HL-60 (cell line): ENCODE data around the gene PTPRN2.

Experiments
- CTCF ChIP-seq: IDR thresholded peaks from one replicate; pipeline ENCODE4 v1.5.1; 2011; ENCODE audit warnings: low read length, control low read depth, inconsistent platforms; ENCODE audit not compliant: insufficient read depth
- GABPA ChIP-seq: IDR thresholded peaks from 2 replicates; pipeline ENCODE4 v1.6.1; 2012; ENCODE audit warnings: low read depth
- POLR2AphosphoS5 ChIP-seq: IDR thresholded peaks from 2 replicates; pipeline ENCODE4 v1.6.1; 2012; ENCODE audit warnings: low read depth
- TF ChIP-seq, protein P1 (sequence below): IDR thresholded peaks from 2 replicates; pipeline ENCODE4 v1.6.1; 2012; ENCODE audit warnings: low read depth; ENCODE audit not compliant: insufficient replicate concordance

DNA sequence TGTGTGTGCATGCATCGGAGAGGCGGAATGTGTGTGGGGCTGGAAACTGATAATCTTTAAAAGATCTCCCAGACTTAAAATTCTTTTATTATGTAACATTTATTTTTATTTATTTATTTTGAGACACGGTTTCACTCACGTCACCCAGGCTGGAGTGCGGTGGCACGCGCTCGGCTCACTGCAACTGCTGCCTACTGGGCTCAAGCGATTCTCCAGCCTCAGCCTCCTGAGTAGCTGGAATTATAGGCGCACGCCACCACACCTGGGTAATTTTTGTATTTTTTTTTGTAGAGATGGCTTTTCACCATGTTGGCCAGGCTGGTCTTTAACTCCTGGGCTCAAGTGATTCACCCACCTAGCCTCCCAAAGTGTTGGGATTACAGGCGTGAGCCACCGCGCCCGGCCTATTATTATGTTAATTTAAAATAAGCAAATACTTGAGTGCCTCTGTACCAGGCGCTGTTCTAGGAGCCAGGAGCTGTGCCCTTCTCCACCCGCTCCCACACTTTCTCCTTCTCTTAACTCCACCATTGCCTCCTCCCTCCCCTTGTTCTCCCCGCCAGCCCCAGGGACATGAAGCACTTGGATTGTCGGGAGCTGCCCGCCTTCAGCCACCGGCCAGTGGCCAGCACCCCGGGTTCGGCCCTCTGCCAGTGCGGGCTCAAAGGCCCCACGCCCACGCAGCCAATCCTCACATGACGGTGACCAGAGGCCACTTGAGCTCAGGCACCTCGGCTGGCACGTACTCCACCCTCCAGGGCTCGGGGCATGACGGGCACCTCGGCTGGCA is 1087.3 kb downstream of the PTPRN2 start:
- TF ChIP-seq CTCF (no peak), POLR2AphosphoS5 (no peak), GABPA (no peak)
- TF ChIP-seq, protein P1, sequence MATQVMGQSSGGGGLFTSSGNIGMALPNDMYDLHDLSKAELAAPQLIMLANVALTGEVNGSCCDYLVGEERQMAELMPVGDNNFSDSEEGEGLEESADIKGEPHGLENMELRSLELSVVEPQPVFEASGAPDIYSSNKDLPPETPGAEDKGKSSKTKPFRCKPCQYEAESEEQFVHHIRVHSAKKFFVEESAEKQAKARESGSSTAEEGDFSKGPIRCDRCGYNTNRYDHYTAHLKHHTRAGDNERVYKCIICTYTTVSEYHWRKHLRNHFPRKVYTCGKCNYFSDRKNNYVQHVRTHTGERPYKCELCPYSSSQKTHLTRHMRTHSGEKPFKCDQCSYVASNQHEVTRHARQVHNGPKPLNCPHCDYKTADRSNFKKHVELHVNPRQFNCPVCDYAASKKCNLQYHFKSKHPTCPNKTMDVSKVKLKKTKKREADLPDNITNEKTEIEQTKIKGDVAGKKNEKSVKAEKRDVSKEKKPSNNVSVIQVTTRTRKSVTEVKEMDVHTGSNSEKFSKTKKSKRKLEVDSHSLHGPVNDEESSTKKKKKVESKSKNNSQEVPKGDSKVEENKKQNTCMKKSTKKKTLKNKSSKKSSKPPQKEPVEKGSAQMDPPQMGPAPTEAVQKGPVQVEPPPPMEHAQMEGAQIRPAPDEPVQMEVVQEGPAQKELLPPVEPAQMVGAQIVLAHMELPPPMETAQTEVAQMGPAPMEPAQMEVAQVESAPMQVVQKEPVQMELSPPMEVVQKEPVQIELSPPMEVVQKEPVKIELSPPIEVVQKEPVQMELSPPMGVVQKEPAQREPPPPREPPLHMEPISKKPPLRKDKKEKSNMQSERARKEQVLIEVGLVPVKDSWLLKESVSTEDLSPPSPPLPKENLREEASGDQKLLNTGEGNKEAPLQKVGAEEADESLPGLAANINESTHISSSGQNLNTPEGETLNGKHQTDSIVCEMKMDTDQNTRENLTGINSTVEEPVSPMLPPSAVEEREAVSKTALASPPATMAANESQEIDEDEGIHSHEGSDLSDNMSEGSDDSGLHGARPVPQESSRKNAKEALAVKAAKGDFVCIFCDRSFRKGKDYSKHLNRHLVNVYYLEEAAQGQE: no peak
